HG03066 (cell line): ENCODE data around the gene C11orf52.
A peak's percentile ranks its signal among the peaks of the same experiment; 100 is the strongest.

Experiments used
- ATAC-seq: cut with Tn5 transposase; IDR thresholded peaks from one replicate; pipeline ENCODE4 v1.9.1; 2021; ENCODE audit warnings: low read depth; ENCODE audit not compliant: unreplicated experiment

The C11orf52 gene

DNA sequence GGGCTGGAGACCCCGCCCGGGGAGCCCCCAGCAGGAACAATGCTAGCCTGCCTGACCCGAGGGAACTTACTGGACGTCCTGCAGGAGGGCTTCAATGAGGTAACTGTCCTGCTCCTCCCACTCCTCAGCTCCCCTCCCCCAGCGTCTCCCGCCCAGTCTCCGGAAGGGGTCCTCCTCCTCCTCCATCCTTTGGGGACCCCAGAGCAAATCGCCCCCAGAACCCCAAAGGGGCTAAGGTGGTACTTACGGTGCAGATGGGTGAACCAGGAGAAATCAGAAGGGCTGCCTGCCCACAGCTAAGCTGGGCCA, 18.7 kb downstream of the C11orf52 start:
- no peak for ATAC-seq

DNA sequence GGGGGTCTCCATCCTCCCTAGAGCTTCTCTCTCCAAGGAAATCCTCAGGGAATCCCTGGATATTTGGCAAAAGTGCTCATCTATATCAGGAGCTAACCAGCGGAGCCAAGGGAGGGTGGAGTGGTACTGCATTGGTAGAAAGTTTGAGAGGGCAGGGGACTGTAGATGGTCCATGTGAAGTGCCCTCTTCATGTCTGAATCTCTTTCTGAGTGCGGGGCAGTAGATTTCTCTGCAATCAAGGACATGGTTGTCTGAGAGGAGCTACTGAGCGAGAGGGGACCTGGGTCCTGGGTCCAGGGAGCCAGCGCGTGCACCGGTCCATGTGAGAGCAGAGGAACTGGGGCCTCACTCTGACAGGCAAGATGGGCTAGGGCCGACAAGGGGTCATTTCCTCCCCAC, 19.1 kb downstream of the C11orf52 start:
- ATAC-seq: no peak

DNA sequence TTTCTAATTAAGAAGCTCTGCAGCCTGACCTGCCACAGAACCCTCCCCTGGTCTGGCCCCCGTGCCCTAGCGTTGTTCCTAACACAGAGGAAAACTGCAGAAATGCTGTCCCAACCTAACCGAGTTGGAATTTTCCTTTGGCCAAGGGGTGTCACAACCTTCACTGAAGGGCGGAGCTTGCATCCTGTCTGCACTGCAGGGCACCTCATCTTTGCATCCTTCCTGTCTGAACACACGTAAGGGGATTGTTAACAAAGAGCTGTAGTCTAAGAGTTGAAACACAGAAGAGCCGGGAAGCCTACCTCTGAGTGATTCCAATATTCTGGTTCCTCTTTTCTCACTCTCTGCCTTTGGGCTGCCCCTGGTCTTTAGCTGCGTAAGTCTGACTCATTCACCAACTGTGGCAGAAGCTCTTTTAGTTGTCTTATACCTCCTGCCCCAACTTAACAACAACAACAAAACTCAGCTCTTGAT, 20.0 kb downstream of the C11orf52 start:
- ATAC-seq: peak; percentile 73

DNA sequence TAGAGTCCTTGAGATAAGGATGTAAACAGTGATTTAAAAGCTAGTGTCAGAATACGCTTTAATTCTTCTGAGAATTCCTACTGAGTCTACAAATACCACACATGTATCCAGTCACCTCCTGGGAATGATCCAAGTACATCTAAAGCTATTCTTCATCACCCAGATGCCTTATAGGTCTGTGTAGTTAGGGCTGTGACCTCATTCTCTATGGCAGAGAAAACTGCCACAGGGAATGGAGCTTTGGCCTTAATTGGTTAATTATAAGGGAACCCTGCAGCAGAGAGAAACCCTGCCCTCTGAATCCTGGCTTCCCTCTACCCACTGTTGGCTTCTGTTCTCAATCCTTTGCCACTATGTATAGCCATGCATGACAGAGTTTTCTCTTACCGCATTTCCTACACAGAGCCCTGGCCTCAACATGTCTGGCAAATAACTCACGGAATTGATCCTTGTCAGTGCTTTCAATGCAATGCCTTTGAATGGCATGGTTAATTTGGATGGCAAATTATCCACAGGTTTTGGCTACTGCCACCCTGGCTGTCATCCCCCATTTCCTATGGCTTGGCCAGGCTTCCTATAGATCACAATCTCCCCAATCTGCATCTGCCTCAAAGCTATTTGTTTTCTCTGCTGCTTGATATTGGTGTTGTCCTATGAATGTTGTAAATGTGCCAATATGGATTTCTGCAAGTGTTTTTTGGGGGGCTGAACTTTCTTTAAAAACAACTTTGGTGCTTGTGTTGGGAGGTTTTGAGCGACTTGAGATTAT, 21.3 kb downstream of the C11orf52 start:
- no peak for ATAC-seq

GRCh38 chr11:111941963-111942362, 23.2 kb downstream of the C11orf52 start:
- ATAC-seq: no peak

DNA sequence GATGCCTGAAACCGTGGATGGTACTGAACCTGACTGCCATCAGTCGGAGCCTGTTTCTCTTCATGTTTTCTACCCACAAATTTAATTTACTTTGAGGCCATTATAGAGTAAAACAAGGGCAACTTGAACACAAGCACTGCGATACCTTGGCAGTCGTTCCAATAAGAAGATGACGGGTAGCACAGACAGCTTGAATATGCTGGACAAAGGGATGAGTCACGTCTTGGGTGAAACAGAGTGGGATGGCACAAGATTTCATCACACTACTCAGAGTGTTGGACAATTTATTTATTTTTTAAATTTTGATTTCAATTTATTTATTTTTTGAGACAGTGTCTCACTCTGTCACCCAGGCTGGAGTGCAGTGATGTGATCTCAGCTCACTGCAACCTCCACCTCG, 24.1 kb downstream of the C11orf52 start:
- ATAC-seq: no peak

DNA sequence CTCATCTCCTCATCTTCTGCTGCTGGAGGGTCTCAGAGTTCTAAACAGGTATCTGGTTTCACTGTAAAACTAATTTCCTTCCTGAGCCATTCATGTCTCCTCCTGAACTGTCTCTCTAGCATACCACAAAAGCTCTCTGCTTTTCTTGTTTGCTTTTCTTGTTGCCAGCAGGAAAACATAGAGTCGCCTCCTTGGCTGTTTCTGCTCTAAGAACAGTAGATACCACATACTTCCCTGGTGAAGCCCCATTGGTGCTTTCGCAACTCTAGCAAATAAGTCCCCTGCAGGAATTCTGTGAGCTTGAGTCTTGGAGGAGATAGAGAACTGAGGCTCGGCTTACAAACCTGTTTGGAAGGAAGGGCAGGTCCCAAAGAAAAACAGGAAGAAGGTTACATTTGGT, 25.4 kb downstream of the C11orf52 start:
- no peak for ATAC-seq

GRCh38 chr11:111944651-111945051, 25.9 kb downstream of the C11orf52 start:
- no peak for ATAC-seq

DNA sequence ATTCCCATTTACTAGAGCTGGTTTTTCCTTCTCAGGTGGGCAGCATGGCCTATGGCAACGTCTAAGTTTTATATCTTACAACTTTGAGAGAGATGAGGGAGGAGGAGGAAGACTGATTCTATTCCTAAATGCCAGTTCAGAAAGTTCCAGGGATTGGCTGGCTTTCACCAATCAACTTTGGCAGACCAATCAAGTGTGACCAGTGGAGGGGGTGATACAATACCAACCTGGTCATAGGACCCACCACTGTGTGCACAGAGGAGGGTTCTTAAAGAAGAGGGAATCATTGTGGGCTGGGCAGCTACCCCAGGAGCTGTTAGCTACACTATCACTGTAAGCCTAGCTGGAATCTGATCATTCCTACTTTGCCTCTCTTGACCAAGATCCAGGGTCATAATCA, 26.5 kb downstream of the C11orf52 start:
- ATAC-seq: no peak

DNA sequence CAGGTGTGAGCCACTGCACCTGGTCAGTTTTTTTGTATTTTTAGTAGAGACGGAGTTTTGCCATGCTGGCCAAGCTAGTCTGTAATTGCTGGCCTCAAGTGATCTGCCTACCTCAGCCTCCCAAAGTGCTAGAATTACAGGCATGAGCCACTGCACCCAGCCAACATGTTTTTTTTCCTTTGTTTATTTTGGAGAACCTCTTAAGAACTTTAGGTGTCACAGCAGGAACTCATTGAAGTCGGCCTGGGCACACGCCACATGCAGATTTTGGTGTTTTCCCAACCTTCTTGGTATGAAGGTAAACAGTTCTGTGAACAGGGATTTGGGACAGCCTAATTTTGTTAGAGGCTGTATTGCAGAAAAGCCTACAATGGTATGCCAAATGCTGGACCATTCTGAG, 27.8 kb downstream of the C11orf52 start:
- no peak for ATAC-seq

GRCh38 chr11:111947143-111947542, 28.4 kb downstream of the C11orf52 start:
- ATAC-seq: no peak

- ATAC-seq: no peak
Observed at GRCh38 chr11:111949519-111950426, 31.1 kb downstream of the C11orf52 start.

- ATAC-seq: no peak
Observed at GRCh38 chr11:111951565-111951964, 32.9 kb downstream of the C11orf52 start.

- ATAC-seq: no peak
Observed at GRCh38 chr11:111954154-111954553, 35.4 kb downstream of the C11orf52 start.

GRCh38 chr11:111957663-111958444, 39.1 kb downstream of the C11orf52 start:
- ATAC-seq: no peak

DNA sequence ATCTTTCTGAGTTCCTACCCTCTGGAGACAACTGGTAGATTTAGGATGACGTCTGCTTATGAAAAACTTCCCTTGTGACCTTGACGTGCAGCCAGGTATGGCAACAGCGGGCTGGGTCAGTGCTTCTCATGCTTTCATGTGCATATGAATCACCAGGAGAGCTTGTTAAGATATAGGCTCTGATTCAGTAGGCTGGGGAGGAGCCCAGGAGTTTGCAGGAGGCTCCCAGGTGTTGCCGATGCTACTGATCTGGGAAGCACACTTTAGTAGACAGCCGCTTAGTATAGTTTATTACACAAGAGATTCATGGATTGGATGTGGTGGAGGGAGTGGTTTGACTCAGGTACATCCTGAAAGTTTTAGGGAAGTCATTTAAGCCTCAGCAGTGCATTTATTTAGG, 42.2 kb downstream of the C11orf52 start:
- no peak for ATAC-seq

GRCh38 chr11:111961389-111962300, 42.9 kb downstream of the C11orf52 start:
- no peak for ATAC-seq

DNA sequence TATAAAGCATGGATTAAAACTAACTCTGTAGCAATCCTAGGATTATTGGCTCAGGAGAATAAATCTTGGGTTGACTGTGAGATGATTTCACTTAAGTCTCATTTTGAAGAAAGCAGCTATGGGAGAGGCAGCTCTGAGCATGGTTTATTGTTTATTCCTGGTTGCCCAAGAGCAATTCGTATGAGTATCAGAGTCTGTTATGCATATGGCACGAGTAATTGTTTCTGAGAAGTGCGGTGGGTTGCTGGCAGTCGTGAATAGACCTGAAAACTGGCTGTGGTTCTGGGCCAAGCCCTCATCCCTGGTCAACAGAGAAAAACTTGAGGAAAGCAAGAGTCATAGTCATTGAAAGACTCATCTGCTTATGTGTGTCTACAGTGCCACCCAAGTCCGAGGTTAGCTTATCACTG, 45.2 kb downstream of the C11orf52 start:
- no peak for ATAC-seq

- ATAC-seq: no peak
Observed at GRCh38 chr11:111966678-111967077, 48.0 kb downstream of the C11orf52 start.

DNA sequence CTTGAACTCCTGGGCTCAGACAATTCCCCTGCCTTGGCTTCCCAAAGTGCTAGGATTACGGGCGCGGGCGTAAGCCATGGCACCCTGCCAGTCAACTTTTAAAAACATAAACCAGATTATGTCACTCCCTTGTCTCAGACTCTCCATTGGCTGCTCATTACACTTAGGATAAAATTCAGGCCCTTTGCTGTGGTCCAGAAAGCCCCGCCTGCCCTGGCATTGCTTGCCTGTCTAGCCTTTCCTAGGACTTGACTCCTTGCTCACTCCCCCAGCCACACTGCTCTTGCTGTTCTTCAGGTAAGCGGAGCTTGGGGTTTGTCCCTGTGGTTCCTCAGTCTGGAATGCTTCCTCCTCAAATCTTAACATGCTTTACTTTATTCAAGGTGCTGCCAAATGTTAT, 48.9 kb downstream of the C11orf52 start:
- no peak for ATAC-seq
